Endodermal cell (in vitro differentiated cells): ENCODE results near the gene MAP7D3. TPM values are rescaled to one million over a fixed set of nuclear protein-coding genes. Genes with fewer than 3 reads are reported as not detected.
"Not testable (repeated sequence)": the region's sequence is repeated elsewhere in the genome, so short reads cannot be mapped to it uniquely, and the experiment has no call there.

Source experiments
- DNase-seq: peaks from one replicate; pipeline ENCODE4 v3.0.0-alpha.2; 2017
- H3K27ac ChIP-seq: 2 replicates; pipeline ENCODE4 v1.5.1; 2013; ENCODE audit warnings: mild to moderate bottlenecking, low read depth, low read length, moderate library complexity
- H3K27me3 ChIP-seq: 2 replicates; pipeline ENCODE4 v1.6.1; 2013; ENCODE audit warnings: mild to moderate bottlenecking, low read length, moderate library complexity; ENCODE audit not compliant: insufficient read depth, control insufficient read depth, poor library complexity, severe bottlenecking
- H3K36me3 ChIP-seq: 2 replicates; pipeline ENCODE4 v1.7.0; 2013; ENCODE audit warnings: mild to moderate bottlenecking, low read length, moderate library complexity; ENCODE audit not compliant: control insufficient read depth, insufficient read depth
- H3K4me1 ChIP-seq: one replicate; pipeline ENCODE4 v1.7.0; 2013; ENCODE audit warnings: low read length; ENCODE audit not compliant: control insufficient read depth, insufficient read depth
- H3K4me3 ChIP-seq: 2 replicates; pipeline ENCODE4 v1.5.1; 2013; ENCODE audit warnings: mild to moderate bottlenecking, low read length, moderate library complexity
- H3K9ac ChIP-seq: 2 replicates; pipeline ENCODE4 v1.6.1; 2013; ENCODE audit warnings: mild to moderate bottlenecking, low read length, moderate library complexity; ENCODE audit not compliant: poor library complexity, severe bottlenecking; ENCODE audit errors: extremely low read depth
- H3K9me3 ChIP-seq: 2 replicates; pipeline ENCODE4 v1.6.1; 2013; ENCODE audit warnings: mild to moderate bottlenecking, low read length, moderate library complexity; ENCODE audit not compliant: control insufficient read depth
- H3K27ac Mint-ChIP-seq: 2 replicates; pipeline ENCODE4 v1.8.0; 2020; ENCODE audit warnings: mixed read lengths
- H3K27me3 Mint-ChIP-seq: 2 replicates; pipeline ENCODE4 v1.8.0; 2021; ENCODE audit warnings: mild to moderate bottlenecking, mixed read lengths; ENCODE audit not compliant: insufficient read depth
- H3K36me3 Mint-ChIP-seq: 2 replicates; pipeline ENCODE4 v1.8.0; 2020; ENCODE audit warnings: low read depth, mixed read lengths
- H3K4me1 Mint-ChIP-seq: 2 replicates; pipeline ENCODE4 v1.8.0; 2020; ENCODE audit warnings: mixed read lengths
- H3K4me3 Mint-ChIP-seq: 2 replicates; pipeline ENCODE4 v1.8.0; 2020; ENCODE audit warnings: mild to moderate bottlenecking, moderate library complexity, mixed read lengths
- H3K9me3 Mint-ChIP-seq: 2 replicates; pipeline ENCODE4 v1.8.0; 2020; ENCODE audit warnings: mild to moderate bottlenecking, mixed read lengths
- WGBS, 2 experiments: methylation state at CpG; one replicate each; pipeline versions ENCODE4 v1.1.5 to v1.1.7; 2013; ENCODE audit warnings: missing lambda C conversion rate in 2 of 2, mixed read lengths in 1 of 2; ENCODE audit not compliant: insufficient coverage in 1 of 2, insufficient read length in 1 of 2; 5-methylcytosine and 5-hydroxymethylcytosine counted together
- total RNA-seq, 2 donors: library from RNA; stranded (reverse); fragmentation: NEBNext Ultra II Directional in 1 of 2; extraction: Animal tissue kit (Norgen Biotek cat#: 25700) in 1 of 2; gene quantifications; 2 replicates in 1 of 2; 3 replicates in 1 of 2; pipeline ENCODE4 v1.2.1, GENCODE V29; 2021
- TF ChIP-seq, protein P1 (sequence below): fragments of 200-600 bp; sonication (generic); conservative IDR thresholded peaks from 2 replicates; pipeline ENCODE4 v1.5.0; 2021; ENCODE audit warnings: antibody characterized with exemption, mild to moderate bottlenecking

The MAP7D3 gene
- total RNA-seq, 2 donors from 2014 or later: 12.3 to 14.2 TPM

DNA sequence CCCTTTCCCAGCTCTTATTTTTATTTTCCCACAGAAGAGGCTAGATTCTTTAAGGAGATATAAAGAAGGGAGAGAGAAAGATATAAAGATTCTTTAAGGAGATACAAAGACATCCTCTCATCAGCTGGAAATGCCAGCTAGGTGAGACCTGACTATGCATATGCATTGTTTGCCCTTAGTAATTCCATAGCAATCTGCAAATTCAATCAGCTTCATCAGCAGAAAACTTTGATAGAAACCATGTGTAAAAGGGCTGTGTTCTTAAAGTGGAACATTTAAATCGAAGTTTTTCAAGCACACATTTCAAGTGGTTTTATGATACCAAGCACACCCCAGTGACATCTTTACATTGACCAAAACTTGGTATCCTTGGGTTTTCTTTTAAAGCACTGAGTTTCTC is 79.8 kb downstream of the MAP7D3 start:
- Mint-ChIP-seq H3K4me1 (no peaks in the 10 kb centered on the region), H3K27ac (no peak overlapping the region), H3K27me3 (no peaks in the 10 kb centered on the region), H3K9me3 (peaks cover 29% of the 10 kb centered on the region), H3K4me3 (no peak overlapping the region), H3K36me3 (no peaks in the 10 kb centered on the region)
- no peaks in the 10 kb centered on the region for H3K36me3 ChIP-seq
- H3K9ac ChIP-seq: no peak overlapping the region
- no peaks in the 10 kb centered on the region for H3K27me3 ChIP-seq
- H3K4me1 ChIP-seq: no peaks in the 10 kb centered on the region
- H3K27ac ChIP-seq: no peak overlapping the region
- DNase-seq: no peak
- no peak overlapping the region for H3K4me3 ChIP-seq
- no peaks in the 10 kb centered on the region for H3K9me3 ChIP-seq
- TF ChIP-seq, protein P1, sequence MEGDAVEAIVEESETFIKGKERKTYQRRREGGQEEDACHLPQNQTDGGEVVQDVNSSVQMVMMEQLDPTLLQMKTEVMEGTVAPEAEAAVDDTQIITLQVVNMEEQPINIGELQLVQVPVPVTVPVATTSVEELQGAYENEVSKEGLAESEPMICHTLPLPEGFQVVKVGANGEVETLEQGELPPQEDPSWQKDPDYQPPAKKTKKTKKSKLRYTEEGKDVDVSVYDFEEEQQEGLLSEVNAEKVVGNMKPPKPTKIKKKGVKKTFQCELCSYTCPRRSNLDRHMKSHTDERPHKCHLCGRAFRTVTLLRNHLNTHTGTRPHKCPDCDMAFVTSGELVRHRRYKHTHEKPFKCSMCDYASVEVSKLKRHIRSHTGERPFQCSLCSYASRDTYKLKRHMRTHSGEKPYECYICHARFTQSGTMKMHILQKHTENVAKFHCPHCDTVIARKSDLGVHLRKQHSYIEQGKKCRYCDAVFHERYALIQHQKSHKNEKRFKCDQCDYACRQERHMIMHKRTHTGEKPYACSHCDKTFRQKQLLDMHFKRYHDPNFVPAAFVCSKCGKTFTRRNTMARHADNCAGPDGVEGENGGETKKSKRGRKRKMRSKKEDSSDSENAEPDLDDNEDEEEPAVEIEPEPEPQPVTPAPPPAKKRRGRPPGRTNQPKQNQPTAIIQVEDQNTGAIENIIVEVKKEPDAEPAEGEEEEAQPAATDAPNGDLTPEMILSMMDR: no peak
- WGBS, 2 experiments: 78% methylated on average over 1 of the region's 1 CpG; no CpG with 5 or more reads in 1 of the 2 experiments

DNA sequence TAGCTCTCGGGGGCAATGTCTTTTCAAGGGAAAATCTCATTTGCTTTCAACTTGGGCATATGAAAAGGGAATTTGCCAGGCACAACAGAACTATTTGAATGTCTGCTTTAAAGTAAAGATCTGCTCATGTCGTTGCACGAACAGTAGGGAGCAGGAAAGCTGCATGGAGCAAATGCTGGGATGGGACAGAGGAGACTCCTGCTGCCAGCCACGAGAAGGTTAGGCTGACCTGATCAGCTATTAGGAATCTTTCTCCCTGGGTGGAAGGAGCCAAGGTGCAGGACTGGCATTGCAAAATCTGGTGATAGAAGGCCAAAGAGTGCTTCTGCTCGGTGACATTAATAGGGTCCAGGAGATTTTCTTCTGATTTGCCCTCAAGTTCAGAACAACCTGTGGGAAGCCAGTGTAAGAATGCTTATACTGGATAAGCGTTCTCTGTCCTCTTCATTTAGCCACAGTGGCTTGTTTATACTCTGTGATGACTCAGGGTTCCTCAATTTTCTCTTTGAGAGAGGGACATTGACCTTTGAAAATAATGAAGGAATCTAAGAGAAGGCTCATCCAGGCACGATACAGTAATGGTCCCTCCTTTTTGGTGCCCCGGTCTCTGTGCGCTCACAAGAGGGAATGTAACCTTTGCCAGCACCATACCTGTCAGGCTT is 80.9 kb downstream of the MAP7D3 start:
- H3K27me3 ChIP-seq: no peaks in the 10 kb centered on the region
- peaks cover 7% of the 10 kb centered on the region for H3K4me1 Mint-ChIP-seq
- H3K36me3 Mint-ChIP-seq: no peaks in the 10 kb centered on the region
- 10 to 82% methylated on average over 2 to 9 of the region's 9 CpGs for WGBS, 2 experiments
- H3K27ac ChIP-seq: no peak overlapping the region
- H3K27me3 Mint-ChIP-seq: no peaks in the 10 kb centered on the region
- peaks cover 39% of the 10 kb centered on the region for H3K9me3 Mint-ChIP-seq
- H3K4me1 ChIP-seq: peaks cover 8% of the 10 kb centered on the region
- H3K4me3 Mint-ChIP-seq: no peak overlapping the region
- DNase-seq: no peak
- TF ChIP-seq, protein P1: peak; percentile 17
- no peaks in the 10 kb centered on the region for H3K36me3 ChIP-seq
- no peak overlapping the region for H3K27ac Mint-ChIP-seq
- no peak overlapping the region for H3K4me3 ChIP-seq
- H3K9me3 ChIP-seq: no peaks in the 10 kb centered on the region
- H3K9ac ChIP-seq: no peak overlapping the region

DNA sequence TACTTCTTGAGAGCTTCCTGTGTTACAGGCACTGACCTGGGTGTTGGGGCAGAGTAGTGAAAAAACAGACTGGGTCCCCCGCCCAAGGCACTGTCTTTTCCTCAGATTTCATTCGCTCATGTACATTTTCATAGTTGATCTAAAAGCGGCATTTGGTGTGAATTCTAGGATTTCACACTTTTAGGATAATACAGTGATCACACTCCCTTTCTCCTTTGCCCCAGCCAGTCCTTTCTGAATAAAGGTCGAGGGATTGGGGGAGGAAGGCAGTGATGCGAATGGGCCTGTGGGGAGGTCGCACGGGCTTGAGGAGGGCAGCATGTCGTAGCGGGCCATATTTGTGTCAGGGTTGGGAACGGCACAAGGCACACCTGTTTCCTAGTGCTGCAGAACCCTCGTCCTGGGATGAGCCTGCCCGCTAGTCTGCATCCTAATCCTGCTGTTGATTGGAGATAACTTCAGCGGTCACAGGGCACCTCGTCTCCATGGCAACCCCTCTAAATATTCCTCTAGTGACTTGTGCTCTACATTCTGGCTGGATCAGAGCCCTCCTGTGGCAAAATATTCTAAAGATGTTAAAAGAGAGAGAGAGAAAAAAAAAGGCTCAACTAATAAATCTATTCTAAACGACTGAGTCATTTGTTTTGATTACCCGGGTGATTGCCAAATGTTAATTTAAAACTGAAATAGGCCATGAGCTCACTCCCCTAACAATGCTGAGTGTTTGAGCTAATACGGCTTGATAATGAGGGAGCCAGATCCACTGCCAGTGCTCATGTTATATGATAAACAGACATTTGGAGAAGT is 82.1 kb downstream of the MAP7D3 start:
- Histone ChIP-seq H3K36me3 (no peaks in the 10 kb centered on the region), H3K9ac (peak overlapping the region; percentile 15), H3K4me1 (peaks cover 9% of the 10 kb centered on the region), H3K27me3 (no peaks in the 10 kb centered on the region), H3K27ac (peak overlapping the region; percentile 38), H3K4me3 (no peak overlapping the region), H3K9me3 (no peaks in the 10 kb centered on the region)
- Mint-ChIP-seq H3K27ac (no peak overlapping the region), H3K9me3 (peaks cover 42% of the 10 kb centered on the region), H3K36me3 (no peaks in the 10 kb centered on the region), H3K4me1 (peaks cover 7% of the 10 kb centered on the region), H3K4me3 (no peak overlapping the region), H3K27me3 (no peaks in the 10 kb centered on the region)
- 42% methylated on average over 14 of the region's 17 CpGs; no CpG with 5 or more reads in 1 of the 2 experiments for WGBS, 2 experiments
- TF ChIP-seq, protein P1: no peak
- DNase-seq: peak; percentile 79

DNA sequence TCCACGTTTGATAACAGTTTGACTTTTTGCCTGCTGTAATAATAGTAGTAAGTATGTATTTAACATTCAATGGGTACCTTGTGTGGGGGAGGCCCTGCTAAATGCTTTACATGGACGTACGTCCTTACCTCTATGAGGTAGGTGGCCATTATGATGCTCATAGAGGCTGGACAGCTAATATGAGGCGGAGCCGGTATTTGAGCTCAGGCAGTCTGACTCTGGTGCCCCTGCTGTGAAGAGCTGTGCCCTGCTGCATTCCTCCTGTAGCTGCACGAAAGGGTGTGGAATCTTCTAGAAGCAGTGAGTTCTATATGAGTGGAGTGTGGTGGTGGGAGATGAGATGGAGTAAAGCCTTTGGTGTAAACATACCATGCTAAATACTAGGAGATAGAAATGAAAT is 83.2 kb downstream of the MAP7D3 start:
- H3K27ac ChIP-seq, H3K9me3 ChIP-seq, H3K36me3 ChIP-seq, H3K4me3 ChIP-seq, H3K27me3 Mint-ChIP-seq, H3K4me1 Mint-ChIP-seq, H3K27me3 ChIP-seq, H3K4me3 Mint-ChIP-seq, DNase-seq, H3K4me1 ChIP-seq, H3K27ac Mint-ChIP-seq, H3K36me3 Mint-ChIP-seq, H3K9ac ChIP-seq: not testable (repeated sequence)
- H3K9me3 Mint-ChIP-seq: peaks cover 51% of the 10 kb centered on the region
- 91 to 100% methylated on average over 1 to 6 of the region's 6 CpGs for WGBS, 2 experiments
